GM12891 (cell line): ENCODE results near the gene BCL7A.

ENCODE experiments used
- POLR2A ChIP-seq: IDR thresholded peaks from 2 replicates; pipeline ENCODE4 v1.6.1; 2011; ENCODE audit warnings: low read depth, low read length, control low read depth
- POLR2AphosphoS5 ChIP-seq: IDR thresholded peaks from 2 replicates; pipeline ENCODE4 v1.6.1; 2011; ENCODE audit warnings: low read depth, low read length, control low read depth
- POU2F2 ChIP-seq: IDR thresholded peaks from 2 replicates; pipeline ENCODE4 v1.6.1; 2011; ENCODE audit warnings: low read depth, mild to moderate bottlenecking, control low read depth, low read length, moderate library complexity
- SPI1 ChIP-seq: IDR thresholded peaks from 2 replicates; pipeline ENCODE4 v1.6.1; 2011; ENCODE audit warnings: low read depth, low read length, control low read depth
- TAF1 ChIP-seq: IDR thresholded peaks from 2 replicates; pipeline ENCODE4 v1.6.1; 2011; ENCODE audit warnings: low read depth, low read length, control low read depth

DNA sequence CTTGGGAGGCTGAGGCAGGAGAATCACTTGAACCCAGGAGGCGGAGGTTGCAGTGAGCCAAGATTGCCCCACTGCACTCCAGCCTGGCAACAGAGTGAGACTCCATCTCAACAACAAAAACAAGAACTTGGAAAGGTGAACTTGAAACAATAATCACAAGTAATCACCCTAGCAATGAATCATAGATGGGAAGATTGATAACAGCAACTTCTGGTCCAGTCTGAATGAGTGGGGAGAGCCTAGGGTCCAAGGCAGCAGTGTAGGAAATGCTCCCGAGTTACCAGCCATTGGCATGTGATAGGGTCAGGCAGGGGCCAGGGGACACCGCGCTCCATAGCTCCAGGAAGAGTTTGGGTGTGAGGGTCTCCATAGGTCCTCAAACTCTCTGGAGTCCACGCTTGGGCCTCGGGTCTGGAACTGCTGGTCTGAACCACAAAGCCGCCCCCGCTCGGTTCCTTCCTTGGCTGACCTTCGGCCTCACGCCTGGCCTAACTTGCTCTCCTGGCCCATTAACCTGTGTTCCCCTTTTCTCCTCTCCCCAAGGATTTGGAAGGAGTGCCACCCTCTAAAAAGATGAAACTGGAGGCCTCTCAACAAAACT is 37.0 kb downstream of the BCL7A start:
- no peak for TF ChIP-seq POLR2A
- no peak for TF ChIP-seq SPI1
- TF ChIP-seq TAF1: no peak
- no peak for TF ChIP-seq POLR2AphosphoS5
- no peak for TF ChIP-seq POU2F2
